ENCODE results near the gene C1QTNF7.

Gene C1QTNF7

GRCh38 chr4:15436513-15436912 is 8.7 kb downstream of the C1QTNF7 start:
- no peak for TF ChIP-seq FOXM1 (IDR thresholded peaks at IDR 0.05; ENCODE audit: borderline replicate concordance, low read depth)
- TF ChIP-seq CREB1 (IDR thresholded peaks at IDR 0.05; ENCODE audit: low read depth): no peak
- TF ChIP-seq YY1 (IDR thresholded peaks at IDR 0.05; ENCODE audit: low read depth): no peak
- TF ChIP-seq TCF12 (IDR thresholded peaks at IDR 0.05; ENCODE audit: low read depth): no peak
- TF ChIP-seq RAD21 (IDR thresholded peaks at IDR 0.05; ENCODE audit: low read depth): no peak
- TF ChIP-seq EGR1 (IDR thresholded peaks at IDR 0.05): no peak
- TF ChIP-seq CEBPB (IDR thresholded peaks at IDR 0.05): no peak
- no peak for TF ChIP-seq NFIC (IDR thresholded peaks at IDR 0.05)
- TF ChIP-seq, protein P1, sequence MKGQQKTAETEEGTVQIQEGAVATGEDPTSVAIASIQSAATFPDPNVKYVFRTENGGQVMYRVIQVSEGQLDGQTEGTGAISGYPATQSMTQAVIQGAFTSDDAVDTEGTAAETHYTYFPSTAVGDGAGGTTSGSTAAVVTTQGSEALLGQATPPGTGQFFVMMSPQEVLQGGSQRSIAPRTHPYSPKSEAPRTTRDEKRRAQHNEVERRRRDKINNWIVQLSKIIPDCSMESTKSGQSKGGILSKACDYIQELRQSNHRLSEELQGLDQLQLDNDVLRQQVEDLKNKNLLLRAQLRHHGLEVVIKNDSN (IDR thresholded peaks at IDR 0.05): no peak
- TF ChIP-seq, protein P2, sequence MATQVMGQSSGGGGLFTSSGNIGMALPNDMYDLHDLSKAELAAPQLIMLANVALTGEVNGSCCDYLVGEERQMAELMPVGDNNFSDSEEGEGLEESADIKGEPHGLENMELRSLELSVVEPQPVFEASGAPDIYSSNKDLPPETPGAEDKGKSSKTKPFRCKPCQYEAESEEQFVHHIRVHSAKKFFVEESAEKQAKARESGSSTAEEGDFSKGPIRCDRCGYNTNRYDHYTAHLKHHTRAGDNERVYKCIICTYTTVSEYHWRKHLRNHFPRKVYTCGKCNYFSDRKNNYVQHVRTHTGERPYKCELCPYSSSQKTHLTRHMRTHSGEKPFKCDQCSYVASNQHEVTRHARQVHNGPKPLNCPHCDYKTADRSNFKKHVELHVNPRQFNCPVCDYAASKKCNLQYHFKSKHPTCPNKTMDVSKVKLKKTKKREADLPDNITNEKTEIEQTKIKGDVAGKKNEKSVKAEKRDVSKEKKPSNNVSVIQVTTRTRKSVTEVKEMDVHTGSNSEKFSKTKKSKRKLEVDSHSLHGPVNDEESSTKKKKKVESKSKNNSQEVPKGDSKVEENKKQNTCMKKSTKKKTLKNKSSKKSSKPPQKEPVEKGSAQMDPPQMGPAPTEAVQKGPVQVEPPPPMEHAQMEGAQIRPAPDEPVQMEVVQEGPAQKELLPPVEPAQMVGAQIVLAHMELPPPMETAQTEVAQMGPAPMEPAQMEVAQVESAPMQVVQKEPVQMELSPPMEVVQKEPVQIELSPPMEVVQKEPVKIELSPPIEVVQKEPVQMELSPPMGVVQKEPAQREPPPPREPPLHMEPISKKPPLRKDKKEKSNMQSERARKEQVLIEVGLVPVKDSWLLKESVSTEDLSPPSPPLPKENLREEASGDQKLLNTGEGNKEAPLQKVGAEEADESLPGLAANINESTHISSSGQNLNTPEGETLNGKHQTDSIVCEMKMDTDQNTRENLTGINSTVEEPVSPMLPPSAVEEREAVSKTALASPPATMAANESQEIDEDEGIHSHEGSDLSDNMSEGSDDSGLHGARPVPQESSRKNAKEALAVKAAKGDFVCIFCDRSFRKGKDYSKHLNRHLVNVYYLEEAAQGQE (IDR thresholded peaks at IDR 0.05; ENCODE audit: low read depth): no peak
- TF ChIP-seq EP300 (IDR thresholded peaks at IDR 0.05; ENCODE audit: borderline replicate concordance): no peak
- TF ChIP-seq TEAD4 (IDR thresholded peaks at IDR 0.05): no peak
- TF ChIP-seq ZBTB7A (IDR thresholded peaks at IDR 0.05; ENCODE audit: low read depth): no peak
- no peak for TF ChIP-seq TAF1 (IDR thresholded peaks at IDR 0.05; ENCODE audit: low read depth)
- TF ChIP-seq, protein P3, sequence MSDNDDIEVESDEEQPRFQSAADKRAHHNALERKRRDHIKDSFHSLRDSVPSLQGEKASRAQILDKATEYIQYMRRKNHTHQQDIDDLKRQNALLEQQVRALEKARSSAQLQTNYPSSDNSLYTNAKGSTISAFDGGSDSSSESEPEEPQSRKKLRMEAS (IDR thresholded peaks at IDR 0.05): no peak

GRCh38 chr4:15438939-15439524 is 11.2 kb downstream of the C1QTNF7 start:
- TF ChIP-seq RAD21 (IDR thresholded peaks at IDR 0.05; ENCODE audit: low read depth): no peak
- TF ChIP-seq FOXM1 (IDR thresholded peaks at IDR 0.05; ENCODE audit: borderline replicate concordance, low read depth): no peak
- no peak for TF ChIP-seq TEAD4 (IDR thresholded peaks at IDR 0.05)
- no peak for TF ChIP-seq NFIC (IDR thresholded peaks at IDR 0.05)
- no peak for TF ChIP-seq YY1 (IDR thresholded peaks at IDR 0.05; ENCODE audit: low read depth)
- no peak for TF ChIP-seq ZBTB7A (IDR thresholded peaks at IDR 0.05; ENCODE audit: low read depth)
- TF ChIP-seq TCF12 (IDR thresholded peaks at IDR 0.05; ENCODE audit: low read depth): no peak

DNA sequence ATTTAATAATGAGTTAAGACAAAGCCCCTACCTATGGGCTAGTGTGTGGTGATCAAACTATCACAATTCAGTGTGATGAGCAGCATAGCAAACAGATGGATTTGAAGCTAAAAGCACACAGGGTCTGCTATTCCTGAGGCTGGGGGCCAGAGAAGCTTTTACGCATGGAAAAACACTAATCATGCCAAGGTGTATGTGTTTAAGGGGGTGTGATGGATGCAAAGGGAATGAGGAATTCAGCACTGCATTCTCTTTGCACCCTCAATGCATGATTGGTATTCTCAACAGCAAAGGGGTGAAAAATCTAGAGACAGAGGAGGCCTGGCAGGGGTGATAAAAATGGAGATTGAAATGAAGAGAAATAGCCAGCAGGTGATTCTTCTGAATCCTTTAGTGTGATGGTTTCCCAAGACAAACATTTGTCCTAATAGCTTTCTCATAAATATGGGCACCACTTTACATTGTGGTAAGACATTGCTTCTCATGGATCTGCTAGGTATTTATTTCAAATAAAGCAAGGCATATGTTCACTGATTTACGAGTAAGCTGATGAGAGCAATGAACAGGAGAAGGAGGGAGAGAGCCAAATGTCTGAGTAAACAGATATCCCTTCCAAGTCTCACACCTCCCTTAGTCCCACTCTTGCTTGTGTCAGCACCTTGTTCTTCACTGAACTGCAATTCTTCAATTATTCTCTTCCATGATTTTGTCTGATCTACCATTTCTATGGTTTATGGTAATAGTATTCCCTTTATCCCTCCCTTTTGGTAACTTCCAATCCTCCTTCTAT is 15.7 kb downstream of the C1QTNF7 start:
- no peak for TF ChIP-seq CEBPB (IDR thresholded peaks at IDR 0.05)
- TF ChIP-seq, protein P1 (IDR thresholded peaks at IDR 0.05): no peak
- TF ChIP-seq NFIC (IDR thresholded peaks at IDR 0.05): no peak
- TF ChIP-seq EP300 (IDR thresholded peaks at IDR 0.05; ENCODE audit: borderline replicate concordance): no peak
- TF ChIP-seq TAF1 (IDR thresholded peaks at IDR 0.05; ENCODE audit: low read depth): no peak
- no peak for TF ChIP-seq EGR1 (IDR thresholded peaks at IDR 0.05)
- no peak for TF ChIP-seq FOXM1 (IDR thresholded peaks at IDR 0.05; ENCODE audit: borderline replicate concordance, low read depth)
- TF ChIP-seq YY1 (IDR thresholded peaks at IDR 0.05; ENCODE audit: low read depth): no peak
- no peak for TF ChIP-seq TEAD4 (IDR thresholded peaks at IDR 0.05)
- TF ChIP-seq, protein P3 (IDR thresholded peaks at IDR 0.05): no peak
- TF ChIP-seq CREB1 (IDR thresholded peaks at IDR 0.05; ENCODE audit: low read depth): no peak
- no peak for TF ChIP-seq TCF12 (IDR thresholded peaks at IDR 0.05; ENCODE audit: low read depth)
- TF ChIP-seq RAD21 (IDR thresholded peaks at IDR 0.05; ENCODE audit: low read depth): no peak
- TF ChIP-seq ZBTB7A (IDR thresholded peaks at IDR 0.05; ENCODE audit: low read depth): no peak
- TF ChIP-seq, protein P2 (IDR thresholded peaks at IDR 0.05; ENCODE audit: low read depth): no peak

GRCh38 chr4:15444276-15444675 is 16.4 kb downstream of the C1QTNF7 start:
- TF ChIP-seq CEBPB (IDR thresholded peaks at IDR 0.05) (no peak), TCF12 (IDR thresholded peaks at IDR 0.05; ENCODE audit: low read depth) (no peak), ZBTB7A (IDR thresholded peaks at IDR 0.05; ENCODE audit: low read depth) (no peak)

DNA sequence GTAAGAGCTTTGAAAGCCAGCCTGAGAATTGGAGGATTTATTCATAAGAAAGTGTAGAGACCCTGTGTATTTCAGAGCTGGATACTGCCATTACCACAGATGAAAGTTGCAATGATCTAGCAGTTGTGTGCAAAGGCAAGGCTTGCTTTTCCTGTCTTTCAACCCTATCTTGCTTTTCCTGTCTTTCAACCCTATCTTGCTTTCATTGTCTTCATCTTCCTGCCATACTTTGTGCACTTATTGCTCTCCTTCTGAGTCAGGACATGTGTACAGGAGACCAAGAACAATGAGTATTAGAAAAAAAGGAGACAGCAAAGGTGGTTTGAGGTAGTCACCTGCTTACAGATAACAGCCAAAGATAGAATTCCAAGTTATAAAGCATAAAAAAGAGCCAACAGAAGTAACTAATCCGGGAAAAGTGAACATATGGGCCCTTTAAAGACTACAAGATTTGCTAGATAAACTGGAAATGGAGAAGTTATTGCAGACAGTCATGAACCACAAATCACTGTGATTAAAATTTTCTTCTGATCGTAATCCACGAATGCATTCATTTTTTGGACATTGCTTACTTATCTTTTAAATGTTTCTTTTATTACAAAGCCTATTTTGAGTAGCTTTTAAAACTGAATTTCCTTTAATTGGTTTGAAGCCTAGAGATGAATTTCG is 17.2 kb downstream of the C1QTNF7 start:
- TF ChIP-seq YY1 (IDR thresholded peaks at IDR 0.05; ENCODE audit: low read depth) (no peak), CEBPB (IDR thresholded peaks at IDR 0.05) (no peak), TEAD4 (IDR thresholded peaks at IDR 0.05) (no peak)
- TF ChIP-seq, protein P3 (IDR thresholded peaks at IDR 0.05): no peak
- TF ChIP-seq, protein P1 (IDR thresholded peaks at IDR 0.05): no peak

Measured in Ishikawa (cell line).